ENCODE data around the gene DAZAP1. TPM values are rescaled to one million over a fixed set of nuclear protein-coding genes. Genes with fewer than 3 reads are reported as not detected.

DAZAP1 gene
- total RNA-seq (2014; rRNA removed; shearing (Covaris generic)) (56.6 and 59.4 TPM in 2 replicates), polyA plus RNA-seq (2016; fragmentation: Nextera tagmentation; extraction: Ambion mirVana) (11.0 and 12.8 TPM in 2 replicates)

- Histone ChIP-seq H3K4me2 (ENCODE audit: unreplicated experiment) (peak within 1 kb of the TSS; percentile 84), H3K36me3 (ENCODE audit: low read depth) (no peaks in the 10 kb centered on the region), H3K27me3 (replicated peaks; ENCODE audit: insufficient read depth) (no peaks in the 10 kb centered on the region), H4K20me1 (ENCODE audit: insufficient read depth) (no peaks in the 10 kb centered on the region), H2AFZ (peak within 1 kb of the TSS; percentile 87), H3K4me3 (peak within 1 kb of the TSS; percentile 79), H3K9me3 (ENCODE audit: low read depth) (no peaks in the 10 kb centered on the region), H3K27ac (peak within 1 kb of the TSS; percentile 92), H3K79me2 (ENCODE audit: insufficient read depth) (peaks cover 49% of the 10 kb centered on the region), H3K4me1 (ENCODE audit: insufficient read depth) (peaks cover 23% of the 10 kb centered on the region), H3K9me2 (ENCODE audit: insufficient read depth) (no peaks in the 10 kb centered on the region), H3F3A (ENCODE audit: insufficient read depth) (0 out of 2 replicates have a peak, but pooled peaks cover 4% of the 10 kb centered on the region), H3K9ac (peak within 1 kb of the TSS; percentile 97)
- TF ChIP-seq EZH2 (IDR thresholded peaks at IDR 0.05; ENCODE audit: insufficient read depth, poor library complexity, severe bottlenecking) (no peak), EZH2phosphoT487 (IDR thresholded peaks at IDR 0.05; ENCODE audit: insufficient read depth, low read depth) (no peak)
- DNase-seq, result peak; percentile 46
- in situ Hi-C loops (cut with MboI), result no loop called here
- WGBS, 2 experiments (ENCODE audit: low coverage in 1 of 2, low lambda C conversion rate in 2 of 2, missing lambda C conversion rate in 2 of 2), result 0 to 3% methylated on average over 27 to 39 of the region's 121 CpGs
These were observed at the start of gene DAZAP1 for GRCh38 chr19:1407528-1408299. Gene DAZAP1 (plus strand): TSS chr19:1407586. CDS start chr19:1407774, 188 bp downstream.

GRCh38 chr19:1360126-1360817 is 47.1 kb upstream of the DAZAP1 start:
- peaks cover 52% of the 10 kb centered on the region for H3K79me2 ChIP-seq (ENCODE audit: insufficient read depth)
- H3K9me3 ChIP-seq (ENCODE audit: low read depth), result no peaks in the 10 kb centered on the region
- no peaks in the 10 kb centered on the region for H3K9me2 ChIP-seq (ENCODE audit: insufficient read depth)
- H4K20me1 ChIP-seq (ENCODE audit: insufficient read depth), result no peaks in the 10 kb centered on the region
- peak overlapping the region; percentile 84 for H3K9ac ChIP-seq
- H3F3A ChIP-seq (ENCODE audit: insufficient read depth), result peaks cover 38% of the 10 kb centered on the region
- 60 to 64% methylated on average over 30 of the region's 30 CpGs for WGBS, 2 experiments (ENCODE audit: low coverage in 1 of 2, low lambda C conversion rate in 2 of 2, missing lambda C conversion rate in 2 of 2)
- peaks cover 30% of the 10 kb centered on the region; the same call in 1 of the 2 replicates for H3K36me3 ChIP-seq (ENCODE audit: low read depth)
- H2AFZ ChIP-seq, result peak overlapping the region; percentile 73
- H3K4me3 ChIP-seq, result peak overlapping the region; percentile 71
- H3K27ac ChIP-seq, result peak overlapping the region; percentile 97
- H3K4me1 ChIP-seq (ENCODE audit: insufficient read depth), result peaks cover 30% of the 10 kb centered on the region
- peak overlapping the region; percentile 85 for H3K4me2 ChIP-seq (ENCODE audit: unreplicated experiment)
- TF ChIP-seq EZH2phosphoT487 (IDR thresholded peaks at IDR 0.05; ENCODE audit: insufficient read depth, low read depth) (no peak), EZH2 (IDR thresholded peaks at IDR 0.05; ENCODE audit: insufficient read depth, poor library complexity, severe bottlenecking) (no peak)
- in situ Hi-C loops (cut with MboI), result no loop called here
- DNase-seq, result no peak
- H3K27me3 ChIP-seq (replicated peaks; ENCODE audit: insufficient read depth), result no peaks in the 10 kb centered on the region

- Histone ChIP-seq H3K27me3 (replicated peaks; ENCODE audit: insufficient read depth) (no peaks in the 10 kb centered on the region), H3K27ac (peak overlapping the region; percentile 97), H2AFZ (peak overlapping the region; percentile 73), H3K9ac (peak overlapping the region; percentile 84), H4K20me1 (ENCODE audit: insufficient read depth) (no peaks in the 10 kb centered on the region), H3K9me3 (ENCODE audit: low read depth) (no peaks in the 10 kb centered on the region), H3K4me3 (peak overlapping the region; percentile 71), H3K4me1 (ENCODE audit: insufficient read depth) (peaks cover 30% of the 10 kb centered on the region), H3F3A (ENCODE audit: insufficient read depth) (peaks cover 38% of the 10 kb centered on the region), H3K4me2 (ENCODE audit: unreplicated experiment) (peak overlapping the region; percentile 85), H3K79me2 (ENCODE audit: insufficient read depth) (peaks cover 45% of the 10 kb centered on the region), H3K9me2 (ENCODE audit: insufficient read depth) (no peaks in the 10 kb centered on the region), H3K36me3 (ENCODE audit: low read depth) (peaks cover 31% of the 10 kb centered on the region; the same call in 1 of the 2 replicates)
- DNase-seq, result peak; percentile 91
- in situ Hi-C loops (cut with MboI), result no loop called here
- WGBS, 2 experiments (ENCODE audit: low coverage in 1 of 2, low lambda C conversion rate in 2 of 2, missing lambda C conversion rate in 2 of 2), result 0 to 1% methylated on average over 31 of the region's 31 CpGs
- TF ChIP-seq EZH2phosphoT487 (IDR thresholded peaks at IDR 0.05; ENCODE audit: insufficient read depth, low read depth) (no peak), EZH2 (IDR thresholded peaks at IDR 0.05; ENCODE audit: insufficient read depth, poor library complexity, severe bottlenecking) (no peak)
These were observed 46.4 kb upstream of the DAZAP1 start for GRCh38 chr19:1360818-1361461.
